Transverse colon (tissue), 3 donors: ENCODE measurements around the gene HSDL1.

Experiments used
- POLR2A ChIP-seq: fragments of 450-650 bp; IDR thresholded peaks from one replicate; pipeline ENCODE4 v1.6.1; 2016; ENCODE audit warnings: antibody characterized with exemption, mild to moderate bottlenecking, moderate library complexity
- TF ChIP-seq, protein P1 (sequence below), 5 experiments: fragments of 200-600 bp in 3 of 5; fragments of 450-650 bp in 2 of 5; sonication (generic) in 3 of 5; IDR thresholded peaks; 1 replicate in 2 of 5; 2 replicates in 3 of 5; pipeline ENCODE4 v1.5.1; 2016 to 2017; ENCODE audit warnings: antibody characterized with exemption in 5 of 5, inconsistent platforms in 3 of 5, mild to moderate bottlenecking in 2 of 5, moderate library complexity in 1 of 5

DNA sequence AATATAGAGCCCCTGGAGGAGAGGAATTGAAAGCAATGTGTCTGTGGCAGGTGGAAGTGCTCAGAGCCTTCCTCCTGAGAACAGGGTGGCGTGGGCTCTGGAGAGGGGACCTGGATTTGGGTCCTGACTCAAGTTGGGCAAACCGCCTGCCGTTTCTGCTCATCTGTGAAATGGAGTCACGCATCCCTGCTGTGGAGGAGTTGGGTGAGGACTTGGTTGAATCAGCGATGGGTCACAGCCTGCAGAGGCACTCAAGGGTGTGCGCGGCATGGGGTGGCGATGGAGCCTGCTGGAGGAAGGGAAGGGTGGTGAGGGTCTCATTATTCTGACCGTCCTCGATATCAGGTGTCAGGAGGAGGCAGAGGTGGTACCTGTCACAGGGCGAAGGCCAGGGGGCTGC is 49.0 kb upstream of the HSDL1 start:
- TF ChIP-seq, protein P1, sequence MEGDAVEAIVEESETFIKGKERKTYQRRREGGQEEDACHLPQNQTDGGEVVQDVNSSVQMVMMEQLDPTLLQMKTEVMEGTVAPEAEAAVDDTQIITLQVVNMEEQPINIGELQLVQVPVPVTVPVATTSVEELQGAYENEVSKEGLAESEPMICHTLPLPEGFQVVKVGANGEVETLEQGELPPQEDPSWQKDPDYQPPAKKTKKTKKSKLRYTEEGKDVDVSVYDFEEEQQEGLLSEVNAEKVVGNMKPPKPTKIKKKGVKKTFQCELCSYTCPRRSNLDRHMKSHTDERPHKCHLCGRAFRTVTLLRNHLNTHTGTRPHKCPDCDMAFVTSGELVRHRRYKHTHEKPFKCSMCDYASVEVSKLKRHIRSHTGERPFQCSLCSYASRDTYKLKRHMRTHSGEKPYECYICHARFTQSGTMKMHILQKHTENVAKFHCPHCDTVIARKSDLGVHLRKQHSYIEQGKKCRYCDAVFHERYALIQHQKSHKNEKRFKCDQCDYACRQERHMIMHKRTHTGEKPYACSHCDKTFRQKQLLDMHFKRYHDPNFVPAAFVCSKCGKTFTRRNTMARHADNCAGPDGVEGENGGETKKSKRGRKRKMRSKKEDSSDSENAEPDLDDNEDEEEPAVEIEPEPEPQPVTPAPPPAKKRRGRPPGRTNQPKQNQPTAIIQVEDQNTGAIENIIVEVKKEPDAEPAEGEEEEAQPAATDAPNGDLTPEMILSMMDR (IDR thresholded peaks at IDR 0.05) = no peak
- no peak for TF ChIP-seq POLR2A
